ENCODE measurements around the gene SPTLC1.
"Not testable (repeated sequence)": the region's sequence is repeated elsewhere in the genome, so short reads cannot be mapped to it uniquely, and the experiment has no call there.

SPTLC1 gene

DNA sequence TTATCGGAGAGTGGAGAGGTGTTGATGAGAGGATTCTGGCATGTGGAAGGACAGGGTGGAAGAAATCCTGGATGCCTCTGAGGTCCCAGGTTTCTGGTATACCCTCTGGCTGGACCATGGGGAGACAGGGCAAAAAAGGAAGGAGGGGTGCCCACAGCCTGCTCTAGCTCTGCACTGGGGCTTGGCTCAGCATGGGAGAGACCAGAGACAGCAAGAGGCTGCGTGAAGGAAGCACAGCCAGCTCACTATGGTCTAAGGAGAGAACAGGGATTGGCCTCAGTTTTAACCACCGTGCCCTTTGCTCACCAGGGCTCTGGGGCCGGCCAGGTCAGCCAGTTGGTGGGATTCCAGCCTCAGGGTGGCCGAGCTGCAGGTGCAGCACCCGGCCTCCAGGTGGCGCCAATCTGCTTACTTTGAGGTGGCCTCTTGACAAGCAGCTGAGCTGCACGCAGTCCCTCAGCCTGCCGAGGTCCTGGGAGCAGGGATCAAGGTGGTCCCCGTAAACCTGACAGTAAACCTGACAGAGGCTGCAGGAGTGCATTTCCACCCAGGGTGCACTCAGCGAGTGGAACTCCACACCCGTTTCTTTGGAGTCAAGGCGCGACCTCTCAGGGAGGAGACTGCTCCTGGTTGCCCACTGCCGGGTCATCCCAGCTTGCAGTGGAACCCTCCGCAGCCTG lies 25.0 kb upstream of the SPTLC1 start:
- peak; percentile 71 for DNase-seq (ENCODE audit: low spot score)

DNA sequence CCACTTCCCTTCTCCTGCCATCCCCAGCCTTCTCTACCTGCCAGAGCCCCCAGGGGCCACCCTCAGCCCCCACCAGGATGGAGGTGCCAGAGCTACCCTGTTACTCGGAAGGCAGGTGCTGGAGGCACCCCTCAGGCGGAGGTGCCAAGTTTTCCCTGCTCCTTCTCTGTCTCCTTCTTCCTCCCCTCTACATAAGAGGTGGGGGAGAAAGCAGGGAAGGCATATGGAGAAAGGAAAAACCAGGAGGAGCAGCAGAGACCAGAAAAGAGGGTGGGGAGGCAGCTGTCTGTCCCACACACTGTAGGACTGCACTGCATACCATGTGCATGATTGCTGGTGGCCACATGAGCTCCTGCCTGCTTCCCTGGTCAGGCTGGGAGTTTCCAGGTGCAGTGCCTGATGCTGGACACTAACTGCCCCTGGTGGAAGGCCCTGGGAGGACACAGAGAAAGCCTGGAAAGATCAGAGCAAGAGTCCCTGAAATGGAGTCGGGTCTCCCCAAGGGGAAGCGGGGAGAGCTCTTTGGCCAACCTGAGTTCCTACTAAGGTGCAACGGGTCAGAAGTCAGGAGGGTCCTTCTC lies 23.8 kb upstream of the SPTLC1 start:
- not testable (repeated sequence) for DNase-seq (ENCODE audit: low spot score)

DNA sequence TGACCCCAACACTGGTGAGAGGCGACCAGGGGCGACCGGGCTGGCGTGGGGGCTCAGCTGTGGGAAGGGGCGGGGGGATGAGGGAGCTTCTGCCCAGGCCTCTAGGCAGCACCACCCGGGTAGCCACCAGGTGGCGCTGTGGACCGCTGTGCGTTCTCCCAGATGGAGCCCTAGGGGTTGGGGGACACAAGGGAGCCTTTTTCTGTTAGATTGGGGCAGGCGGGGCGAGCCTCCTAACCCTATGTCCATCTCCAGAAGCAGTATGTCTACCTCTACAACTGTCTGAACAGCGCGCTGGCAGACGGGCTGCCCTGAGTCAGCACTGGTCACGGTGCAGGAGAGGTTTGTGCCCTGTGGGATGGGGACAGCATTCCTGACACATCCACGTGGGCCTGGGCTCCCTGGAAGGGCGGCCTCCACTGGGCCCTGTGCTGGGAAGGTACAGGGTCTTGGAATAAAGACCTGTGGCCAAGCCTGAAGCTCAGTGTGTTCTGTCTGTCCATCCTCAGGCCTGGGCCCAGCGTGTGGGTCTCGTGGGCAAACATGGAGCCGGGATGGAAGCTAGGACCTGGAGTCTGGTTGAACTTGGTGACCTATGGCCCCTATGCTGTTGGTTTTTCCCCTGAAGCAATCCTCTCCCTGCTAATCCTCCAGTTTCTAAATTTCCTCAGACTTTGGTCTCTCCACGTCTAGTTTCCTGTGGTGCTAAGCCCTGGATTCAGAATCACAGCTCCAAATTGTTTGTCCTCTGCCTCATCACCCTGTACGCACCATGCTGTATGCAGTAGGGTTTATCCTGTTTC lies 23.1 kb upstream of the SPTLC1 start:
- DNase-seq (ENCODE audit: low spot score) = peak; percentile 73

DNA sequence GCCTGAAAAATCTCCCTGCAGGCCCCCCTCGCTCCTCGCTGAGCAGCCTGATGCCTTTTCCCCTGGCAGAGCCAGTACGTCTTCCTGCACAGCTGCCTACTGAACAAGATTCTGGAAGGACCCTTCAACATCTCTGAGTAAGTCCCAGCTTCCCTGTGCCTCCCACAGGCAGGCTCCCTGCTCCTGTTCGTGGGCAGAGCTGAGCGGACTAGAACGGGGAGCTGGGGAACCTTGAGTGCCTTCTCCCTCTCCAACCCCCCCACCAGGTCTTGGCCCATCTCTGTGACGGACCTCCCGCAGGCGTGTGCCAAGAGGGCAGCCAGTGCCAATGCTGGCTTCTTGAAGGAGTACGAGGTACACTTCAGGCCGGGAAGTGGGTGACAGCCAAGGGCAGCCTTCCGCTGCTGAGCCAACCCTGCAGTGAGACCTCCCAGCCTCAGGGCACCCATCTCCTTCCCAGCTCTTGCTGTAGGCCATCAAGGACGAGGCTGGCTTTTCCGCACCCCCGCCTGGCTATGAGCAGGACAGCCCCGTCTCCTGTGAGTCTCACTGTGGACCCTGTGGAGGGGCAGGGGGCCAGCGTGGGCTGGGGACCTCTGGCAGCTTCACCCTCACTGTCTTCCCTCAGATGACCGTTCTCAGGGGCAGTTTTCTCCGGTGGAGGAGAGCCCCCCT lies 21.1 kb upstream of the SPTLC1 start:
- no peak for DNase-seq (ENCODE audit: low spot score)

DNA sequence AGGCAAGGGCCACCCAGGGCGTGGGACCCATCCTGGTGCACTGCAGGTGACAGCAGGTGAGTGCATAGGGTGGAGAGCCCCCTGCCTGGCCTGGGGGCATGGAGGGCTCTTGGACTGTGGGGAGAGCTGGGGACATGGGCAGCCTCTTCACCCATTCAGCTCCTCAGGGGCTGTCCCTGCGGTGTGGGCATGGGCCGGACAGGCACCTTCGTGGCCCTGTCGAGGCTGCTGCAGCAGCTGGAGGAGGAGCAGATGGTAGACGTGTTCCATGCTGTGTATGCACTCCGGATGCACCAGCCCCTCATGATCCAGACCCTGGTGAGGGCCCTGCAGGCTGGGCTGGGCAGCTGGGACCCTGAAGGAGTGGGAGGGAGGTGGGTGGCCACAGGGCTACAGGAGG lies 20.4 kb upstream of the SPTLC1 start:
- DNase-seq (ENCODE audit: low spot score) = no peak

DNA sequence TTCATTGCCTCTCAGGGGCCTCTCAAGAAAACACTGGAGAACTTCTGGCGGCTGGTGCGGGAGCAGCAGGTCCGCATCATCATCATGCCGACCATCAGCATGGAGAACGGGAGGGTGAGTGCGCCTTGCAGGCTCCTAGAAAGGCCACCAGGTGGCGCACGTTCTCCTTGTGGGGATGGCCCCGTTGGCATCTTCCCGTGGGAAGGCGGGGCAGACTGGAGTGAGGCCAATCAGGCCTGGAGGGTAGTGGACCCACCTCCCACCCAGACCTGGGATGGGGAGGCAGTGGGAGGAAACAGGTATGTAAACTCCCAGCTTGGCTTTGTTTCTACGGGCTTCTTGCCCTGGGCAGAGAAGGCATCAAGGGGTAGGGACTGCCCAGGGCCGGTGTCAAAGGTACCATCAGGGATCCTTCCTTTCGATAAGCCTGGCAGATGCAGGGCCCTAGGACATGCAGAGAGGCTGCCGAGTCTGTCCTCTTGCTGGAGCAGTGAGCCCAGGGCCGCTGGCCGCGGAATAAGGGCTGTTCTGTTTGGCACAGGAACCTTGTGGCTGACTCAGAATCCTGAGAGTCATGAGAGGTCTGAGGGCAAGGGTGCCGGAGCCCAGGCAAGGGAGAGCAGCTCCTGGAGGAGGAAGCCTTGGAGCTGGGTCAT lies 18.9 kb upstream of the SPTLC1 start:
- DNase-seq (ENCODE audit: low spot score) = peak; percentile 84

DNA sequence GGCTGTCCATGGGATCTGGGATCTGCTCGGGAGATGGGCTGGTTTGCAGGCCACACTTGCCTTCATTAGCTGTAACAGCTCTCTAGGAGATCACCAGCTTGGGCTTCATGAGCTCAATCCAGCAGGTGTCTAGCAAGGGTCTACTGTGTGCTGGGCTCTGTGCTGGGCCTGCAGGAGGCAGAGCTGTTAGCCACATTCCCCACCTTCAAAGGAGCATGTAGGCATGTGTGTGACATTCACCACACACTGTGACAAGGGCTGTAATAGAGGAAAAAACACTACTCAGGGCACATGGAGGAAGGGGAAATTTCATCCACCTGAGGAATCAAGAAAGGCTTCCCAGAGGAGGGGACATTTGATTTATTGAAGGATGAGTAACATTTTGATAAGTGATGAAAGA lies 17.7 kb upstream of the SPTLC1 start:
- DNase-seq (ENCODE audit: low spot score) = not testable (repeated sequence)

DNA sequence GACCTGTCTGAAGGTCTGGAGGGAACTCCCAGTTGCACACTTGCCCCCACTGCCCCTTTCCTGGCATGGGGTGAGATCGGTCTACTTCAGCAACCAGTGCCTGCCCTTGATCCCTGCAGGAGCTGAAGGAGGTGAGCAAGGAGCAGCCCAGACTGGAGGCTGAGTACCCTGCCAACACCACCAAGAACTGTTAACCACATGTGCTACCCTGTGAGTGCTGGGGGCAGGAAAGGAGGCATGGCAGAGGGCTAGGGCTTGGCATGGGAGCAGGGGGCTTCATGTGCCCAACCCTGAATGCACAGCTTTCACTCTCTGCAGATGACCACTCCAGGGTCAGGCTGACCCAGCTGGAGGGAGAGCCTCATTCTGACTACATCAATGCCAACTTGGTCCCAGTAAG lies 17.3 kb upstream of the SPTLC1 start:
- no peak for DNase-seq (ENCODE audit: low spot score)

DNA sequence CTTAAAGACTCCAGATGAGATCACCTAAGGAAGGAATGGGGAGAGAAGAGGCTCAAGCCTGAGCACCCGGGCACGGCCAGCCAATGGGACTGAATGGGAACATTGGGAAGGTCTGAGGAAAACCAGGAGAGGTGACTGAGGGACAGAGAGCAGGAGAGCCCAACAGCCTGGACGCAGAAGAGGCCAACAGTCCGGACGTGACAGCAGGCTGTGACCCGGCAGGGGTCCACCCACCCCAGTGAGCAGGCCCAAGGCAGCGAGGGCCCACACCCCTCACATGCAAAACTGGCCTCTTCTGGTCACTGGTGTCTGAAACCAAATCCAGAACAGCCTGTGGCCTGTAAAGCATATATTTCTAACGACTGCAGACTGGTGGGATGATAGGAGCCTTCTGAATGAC lies 7.6 kb upstream of the SPTLC1 start:
- no peak for DNase-seq (ENCODE audit: low spot score)

DNA sequence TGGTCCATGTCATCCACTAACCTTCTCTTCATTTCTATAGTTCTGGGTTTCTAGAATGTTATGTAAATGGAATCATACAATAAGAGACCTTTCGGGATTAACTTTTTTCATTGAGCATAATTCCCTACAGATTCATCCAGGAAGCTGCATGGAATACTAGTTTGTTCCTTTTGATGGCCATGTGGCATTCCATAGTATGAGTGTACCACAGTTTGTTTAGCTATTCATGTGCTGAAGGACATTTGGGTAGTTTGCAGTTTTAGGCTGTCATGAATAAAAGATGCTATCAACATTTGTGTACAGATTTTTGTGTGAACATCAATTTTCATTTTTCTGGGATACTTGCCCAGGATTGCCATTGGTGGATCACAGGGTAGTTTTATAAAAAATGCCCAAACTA lies 6.8 kb upstream of the SPTLC1 start:
- DNase-seq (ENCODE audit: low spot score) = no peak

DNA sequence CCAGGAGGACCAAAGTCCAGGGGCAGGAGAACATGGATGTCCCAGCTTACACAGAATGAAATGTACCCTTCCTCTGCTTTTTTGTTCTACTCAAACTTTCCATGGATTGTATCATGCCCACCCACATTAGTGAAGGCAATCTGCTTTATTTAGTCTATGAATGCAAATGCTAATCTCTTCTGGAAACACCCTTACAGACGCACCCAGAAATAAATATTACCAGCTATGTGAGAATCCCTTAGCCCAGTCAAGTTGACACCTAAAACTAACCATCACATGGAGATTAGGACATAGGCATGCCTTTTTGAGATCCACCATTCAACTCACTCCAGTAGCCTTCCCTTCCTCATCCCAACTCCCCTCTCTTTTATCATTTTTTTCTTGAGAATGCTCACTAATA lies 6.1 kb upstream of the SPTLC1 start:
- DNase-seq (ENCODE audit: low spot score) = no peak

DNA sequence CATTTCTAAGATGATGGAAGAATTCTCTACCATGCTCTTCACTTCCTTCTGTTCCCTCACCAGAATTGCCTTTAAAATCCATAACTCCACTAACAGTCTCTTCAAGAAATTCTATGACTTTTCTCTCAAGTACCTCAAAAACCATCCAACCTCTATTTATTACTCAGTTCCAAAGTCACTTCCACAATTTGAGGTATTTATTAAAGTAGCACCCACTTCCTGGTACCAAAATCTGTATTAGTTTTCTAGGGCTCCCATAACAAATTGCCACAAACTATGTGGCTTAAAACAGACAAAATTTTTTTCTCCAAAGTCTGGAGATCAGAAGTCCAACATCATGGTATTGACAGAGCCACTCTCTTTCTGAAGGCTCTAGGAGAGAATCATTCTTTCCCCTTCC lies 4.9 kb upstream of the SPTLC1 start:
- no peak for DNase-seq (ENCODE audit: low spot score)

DNA sequence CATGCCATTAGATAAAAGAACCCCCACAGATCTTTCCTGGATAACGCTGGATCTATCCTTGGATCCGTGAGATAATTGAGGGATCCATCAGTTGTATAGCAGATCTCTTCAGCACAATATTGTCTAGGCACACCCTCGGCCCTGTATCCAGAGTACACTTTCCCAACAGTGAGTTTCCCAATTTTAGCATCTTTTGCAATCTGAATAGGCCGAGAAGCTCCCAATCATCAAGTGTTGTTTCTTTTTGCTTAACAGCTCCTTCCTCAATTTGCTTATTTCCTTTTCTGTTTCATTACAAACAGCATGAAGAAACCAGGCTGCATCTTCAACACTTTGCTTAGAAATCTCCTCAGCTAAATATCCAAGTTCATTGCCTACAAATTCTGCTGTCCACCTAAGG lies 4.4 kb upstream of the SPTLC1 start:
- DNase-seq (ENCODE audit: low spot score) = no peak

DNA sequence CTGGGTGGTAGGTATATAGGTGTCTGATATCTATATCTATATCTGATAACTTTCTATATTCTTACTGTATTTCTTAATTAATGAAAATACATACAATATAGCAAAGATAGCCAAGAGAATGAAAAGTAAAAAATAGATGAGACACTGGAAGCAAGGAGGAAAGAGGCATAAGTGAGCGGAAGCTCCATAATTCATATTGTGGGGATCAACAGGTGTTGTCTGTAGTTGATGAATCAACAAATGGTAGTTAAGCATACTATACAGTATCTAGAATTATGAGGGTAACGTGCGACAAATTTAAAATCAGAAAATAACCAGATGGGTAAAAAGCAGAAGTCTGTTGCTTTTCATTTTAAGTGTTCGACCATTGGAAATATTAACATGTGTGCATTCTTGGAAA lies 7.1 kb downstream of the SPTLC1 start:
- DNase-seq (ENCODE audit: low spot score) = no peak

DNA sequence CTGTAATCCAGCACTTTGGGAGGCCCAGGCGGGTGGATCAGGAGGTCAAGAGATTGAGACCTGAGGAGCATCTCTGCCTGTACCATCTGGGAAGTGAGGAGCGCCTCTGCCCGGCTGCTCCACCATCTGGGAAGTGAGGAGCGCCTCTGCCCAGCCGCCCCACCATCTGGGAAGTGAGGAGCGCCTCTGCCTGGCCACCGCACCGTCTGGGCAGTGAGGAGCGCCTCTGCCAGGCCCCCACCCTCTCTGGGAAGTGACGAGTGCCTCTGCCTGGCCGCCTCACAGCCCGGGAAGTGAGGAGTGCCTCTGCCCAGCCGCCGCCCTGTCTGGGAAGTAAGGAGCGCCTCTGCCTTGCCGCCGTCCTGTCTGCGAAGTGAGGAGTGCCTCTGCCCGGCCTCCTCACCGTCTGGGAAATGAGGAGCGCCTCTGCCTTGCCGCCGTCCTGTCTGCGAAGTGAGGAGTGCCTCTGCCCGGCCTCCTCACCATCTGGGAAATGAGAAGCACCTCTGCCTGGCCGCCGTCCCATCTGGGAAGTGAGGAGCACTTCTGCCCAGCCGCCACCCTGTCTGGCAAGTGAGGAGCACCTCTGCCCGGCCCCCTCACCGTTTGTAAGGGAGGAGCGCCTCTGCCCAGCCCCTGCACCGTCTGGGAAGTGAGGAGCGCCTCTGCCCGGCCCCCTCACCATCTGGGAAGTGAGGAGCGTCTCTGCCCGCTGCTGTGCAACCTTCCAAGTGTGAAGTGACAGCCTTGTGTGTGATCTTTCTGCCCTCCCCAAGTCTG lies 9.6 kb downstream of the SPTLC1 start:
- not testable (repeated sequence) for DNase-seq (ENCODE audit: low spot score)

DNA sequence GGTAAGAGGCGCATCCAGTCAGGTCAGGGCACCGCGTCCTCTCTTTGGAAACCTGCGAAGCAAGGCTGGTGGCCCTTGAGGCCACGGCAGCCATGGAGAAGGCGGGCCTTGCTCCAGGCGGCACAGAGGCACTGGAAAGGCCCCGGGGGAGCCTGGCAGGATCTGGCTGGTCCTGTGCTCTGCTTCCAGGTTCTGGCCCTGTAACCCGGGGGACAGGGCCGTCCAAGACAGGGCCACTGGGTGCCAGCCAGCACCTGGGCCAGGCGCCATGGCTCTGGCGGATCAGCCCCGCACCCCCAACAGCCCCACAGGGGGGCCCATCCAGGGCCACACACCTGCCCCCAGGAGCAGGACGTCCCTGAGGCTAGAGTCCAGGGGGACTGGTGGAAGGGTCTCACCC lies 11.6 kb downstream of the SPTLC1 start:
- DNase-seq (ENCODE audit: low spot score) = not testable (repeated sequence)

DNA sequence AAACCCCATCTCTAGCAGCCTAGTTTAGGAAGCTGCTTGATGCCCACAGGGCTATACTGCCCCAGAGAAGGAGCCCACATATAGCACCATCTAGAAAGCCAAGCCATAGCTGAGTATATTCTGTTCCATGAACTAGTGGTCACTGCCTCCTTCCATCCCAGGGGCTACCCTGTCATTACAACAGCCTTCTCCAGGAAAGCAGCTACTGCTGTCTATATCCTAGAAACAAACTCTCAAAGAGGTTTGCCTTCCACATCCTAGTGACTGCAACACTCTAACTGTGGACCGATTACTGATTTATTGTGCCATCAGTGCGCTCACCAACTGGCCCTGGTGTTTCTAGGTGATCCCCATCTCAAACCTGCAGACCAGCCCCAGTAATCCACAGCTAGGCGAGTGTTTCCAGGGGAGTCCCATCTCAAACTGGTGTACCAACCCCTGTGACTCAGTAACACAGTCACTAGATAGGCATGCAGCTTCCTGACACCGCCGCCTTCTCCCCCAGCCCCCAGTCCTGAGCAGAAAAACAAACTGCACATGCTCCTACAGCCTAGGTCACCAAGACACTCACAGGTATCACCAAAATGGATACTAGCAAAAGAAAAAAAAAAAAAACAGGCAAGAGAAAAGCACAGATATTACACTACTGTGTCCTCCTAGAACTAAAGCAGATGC lies 14.8 kb downstream of the SPTLC1 start:
- no peak for DNase-seq (ENCODE audit: low spot score)

DNA sequence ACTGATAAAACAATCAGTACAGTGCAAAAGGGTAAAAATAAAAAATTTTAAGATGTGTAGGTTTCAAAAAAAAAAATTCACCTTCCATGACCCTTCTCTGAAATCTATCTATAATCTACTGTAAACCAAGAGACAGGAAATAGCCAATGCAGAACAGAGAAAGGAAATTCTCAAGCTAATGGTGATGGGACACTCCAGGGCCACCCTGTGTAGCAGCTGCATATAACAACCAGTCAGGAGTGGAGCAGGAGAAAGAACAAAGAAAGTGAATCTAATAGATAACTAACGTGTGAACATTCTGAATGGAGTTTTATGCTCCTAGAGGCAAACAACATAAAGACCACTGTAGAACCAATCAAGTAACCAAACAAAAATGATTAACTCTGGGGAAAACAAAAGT lies 16.6 kb downstream of the SPTLC1 start:
- DNase-seq (ENCODE audit: low spot score) = no peak

DNA sequence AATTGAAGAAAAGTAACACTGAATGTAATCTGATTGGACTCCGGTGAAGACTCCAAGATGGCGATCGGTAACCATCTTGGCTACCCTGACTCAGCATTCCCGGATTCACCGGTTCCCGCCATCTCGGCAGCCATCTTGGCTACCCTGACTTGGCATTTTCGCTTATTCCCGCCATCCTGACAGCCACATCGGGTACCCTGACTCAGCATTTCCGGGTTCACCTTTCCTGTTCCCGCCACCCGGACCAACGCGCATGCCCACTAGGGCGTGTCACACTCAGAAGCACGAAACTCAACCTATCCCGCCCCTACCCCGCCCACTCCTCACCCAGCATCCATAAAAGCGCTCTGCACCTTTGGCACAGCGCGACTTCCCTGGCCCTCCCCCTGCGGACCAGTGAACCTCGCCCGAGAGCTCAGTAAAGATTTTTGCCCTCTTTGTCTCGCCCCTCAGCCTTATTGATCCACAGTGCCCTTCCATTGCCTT lies 17.2 kb downstream of the SPTLC1 start:
- DNase-seq (ENCODE audit: low spot score) = no peak

DNA sequence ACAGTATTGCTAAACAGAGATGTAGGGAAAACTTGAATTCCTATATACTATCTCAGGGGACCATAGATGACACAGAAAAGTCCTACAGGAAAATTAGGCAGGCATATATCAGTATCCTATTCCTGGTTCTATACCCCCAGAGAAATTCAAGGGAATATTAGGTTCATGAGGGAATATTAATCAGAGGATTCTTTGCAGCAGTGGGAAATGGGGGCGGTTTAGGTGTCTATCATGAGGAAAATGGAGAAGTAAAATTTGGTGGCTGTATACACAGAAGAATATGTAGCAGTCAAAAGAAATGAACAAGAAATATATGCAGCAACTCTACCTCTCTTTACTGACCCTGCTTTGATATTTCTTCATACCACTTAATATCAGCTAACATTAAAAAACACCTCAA lies 20.0 kb downstream of the SPTLC1 start:
- DNase-seq (ENCODE audit: low spot score) = no peak

DNA sequence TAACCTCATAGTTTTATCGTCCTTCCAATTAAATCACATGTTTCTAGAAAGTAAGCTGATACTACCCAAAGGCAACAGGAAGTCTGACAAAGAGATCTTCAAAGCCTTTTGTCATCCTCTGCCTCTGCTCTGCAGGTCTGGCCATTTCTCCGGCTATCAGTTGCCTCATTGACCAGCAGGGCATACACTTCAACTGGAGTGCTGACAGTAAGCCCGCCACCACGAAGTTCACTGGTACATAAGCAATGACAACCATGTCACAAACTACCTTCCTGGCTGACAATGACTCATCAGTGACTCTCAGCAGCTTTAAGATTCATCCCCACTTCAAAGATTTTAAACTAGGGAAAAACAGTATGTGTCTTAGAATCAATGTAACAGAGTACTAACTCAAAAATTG lies 20.6 kb downstream of the SPTLC1 start:
- DNase-seq (ENCODE audit: low spot score) = no peak
